MM.1S (cell line): ENCODE measurements around the gene KCNQ1.
A peak's percentile ranks its signal among the peaks of the same experiment; 100 is the strongest.

Experiments used
- DNase-seq: peaks from one replicate; pipeline ENCODE4 v3.0.0-alpha.2; 2015
- H2AFZ ChIP-seq: fragments of 300-600 bp; sonication (generic); 2 replicates; pipeline ENCODE4 v1.6.0; 2016; ENCODE audit warnings: antibody characterized with exemption, low read length
- H3F3A ChIP-seq: fragments of 300-600 bp; sonication (generic); 2 replicates; pipeline ENCODE4 v1.6.1; 2016; ENCODE audit warnings: mild to moderate bottlenecking, antibody characterized with exemption, low read length, moderate library complexity, mixed read lengths; ENCODE audit not compliant: insufficient read depth
- H3K27ac ChIP-seq: fragments of 300-600 bp; sonication (generic); 2 replicates; pipeline ENCODE4 v1.5.1; 2016; ENCODE audit warnings: mild to moderate bottlenecking, low read length
- H3K27me3 ChIP-seq: fragments of 300-600 bp; sonication (generic); replicated peaks from 2 replicates; pipeline ENCODE4 v1.6.0; 2016; ENCODE audit warnings: low read length; ENCODE audit not compliant: insufficient read depth
- H3K36me3 ChIP-seq: fragments of 300-600 bp; sonication (generic); replicated peaks from 2 replicates; pipeline ENCODE4 v1.6.1; 2016; ENCODE audit warnings: mild to moderate bottlenecking, low read length, mixed read lengths; ENCODE audit not compliant: insufficient read depth
- H3K4me1 ChIP-seq: fragments of 300-600 bp; sonication (generic); 2 replicates; pipeline ENCODE4 v1.6.1; 2016; ENCODE audit warnings: low read length, mixed read lengths
- H3K4me2 ChIP-seq: fragments of 300-600 bp; sonication (generic); 2 replicates; pipeline ENCODE4 v1.6.0; 2016; ENCODE audit warnings: low read depth, low read length
- H3K4me3 ChIP-seq: fragments of 300-600 bp; sonication (generic); 2 replicates; pipeline ENCODE4 v1.5.1; 2016; ENCODE audit warnings: low read length, mixed read lengths
- H3K79me2 ChIP-seq: fragments of 300-600 bp; sonication (generic); 2 replicates; pipeline ENCODE4 v1.6.1; 2016; ENCODE audit warnings: mixed run types, low read length, mixed read lengths
- H3K9ac ChIP-seq: fragments of 300-600 bp; sonication (generic); 2 replicates; pipeline ENCODE4 v1.6.1; 2016; ENCODE audit warnings: low read length, mixed read lengths
- H3K9me2 ChIP-seq: fragments of 300-600 bp; sonication (generic); replicated peaks from 2 replicates; pipeline ENCODE4 v1.6.1; 2016; ENCODE audit warnings: mild to moderate bottlenecking, low read length, mixed read lengths; ENCODE audit not compliant: insufficient read depth
- H3K9me3 ChIP-seq: fragments of 300-600 bp; sonication (generic); replicated peaks from 2 replicates; pipeline ENCODE4 v1.6.1; 2016; ENCODE audit warnings: mild to moderate bottlenecking, low read length, mixed read lengths; ENCODE audit not compliant: insufficient read depth
- H4K20me1 ChIP-seq: fragments of 300-600 bp; sonication (generic); 2 replicates; pipeline ENCODE4 v1.6.1; 2016; ENCODE audit warnings: mild to moderate bottlenecking, low read length, moderate library complexity, mixed read lengths; ENCODE audit not compliant: insufficient read depth
- CTCF ChIP-seq: fragments of 300-600 bp; sonication (generic); IDR thresholded peaks from 2 replicates; pipeline ENCODE4 v1.5.1; 2016; ENCODE audit warnings: antibody characterized with exemption, low read length, mixed read lengths
- EZH2 ChIP-seq: fragments of 300-600 bp; sonication (generic); optimal IDR thresholded peaks from 2 replicates; pipeline ENCODE3; 2017; ENCODE audit warnings: low read depth, mild to moderate bottlenecking, antibody characterized with exemption, low read length, mixed read lengths
- EZH2phosphoT487 ChIP-seq: fragments of 300-600 bp; sonication (generic); IDR thresholded peaks from 2 replicates; pipeline ENCODE4 v1.6.1; 2018; ENCODE audit warnings: antibody characterized with exemption, low read length

The KCNQ1 gene

GRCh38 chr11:2481253-2481652 lies 36.4 kb downstream of the KCNQ1 start:
- 0 out of 2 replicates have a peak, but pooled peaks cover 2% of the 10 kb centered on the region for H3K36me3 ChIP-seq
- no peaks in the 10 kb centered on the region for H3K9me3 ChIP-seq
- no peaks in the 10 kb centered on the region for H4K20me1 ChIP-seq
- H3K4me3 ChIP-seq = no peak overlapping the region
- no peak for DNase-seq
- no peaks in the 10 kb centered on the region for H3K9me2 ChIP-seq
- no peak overlapping the region for H3K9ac ChIP-seq
- peaks cover 23% of the 10 kb centered on the region for H3K79me2 ChIP-seq
- no peaks in the 10 kb centered on the region for H3K27me3 ChIP-seq
- H3F3A ChIP-seq = peaks cover 8% of the 10 kb centered on the region; the same call in 1 of the 2 replicates
- TF ChIP-seq EZH2 = no peak
- TF ChIP-seq EZH2phosphoT487 = no peak
- no peak for TF ChIP-seq CTCF
- no peak overlapping the region for H2AFZ ChIP-seq
- no peak overlapping the region for H3K27ac ChIP-seq
- H3K4me1 ChIP-seq = peaks cover 7% of the 10 kb centered on the region
- no peak overlapping the region for H3K4me2 ChIP-seq

GRCh38 chr11:2482204-2482603 lies 37.4 kb downstream of the KCNQ1 start:
- Histone ChIP-seq H4K20me1 (no peaks in the 10 kb centered on the region), H3K9me2 (no peaks in the 10 kb centered on the region), H3K4me3 (no peak overlapping the region), H3F3A (peaks cover 8% of the 10 kb centered on the region; the same call in 1 of the 2 replicates), H3K9ac (no peak overlapping the region), H2AFZ (no peak overlapping the region), H3K36me3 (0 out of 2 replicates have a peak, but pooled peaks cover 2% of the 10 kb centered on the region), H3K27ac (peak overlapping the region; percentile 71; the same call in 1 of the 2 replicates), H3K79me2 (peaks cover 28% of the 10 kb centered on the region), H3K27me3 (no peaks in the 10 kb centered on the region), H3K4me1 (peaks cover 7% of the 10 kb centered on the region), H3K4me2 (no peak overlapping the region), H3K9me3 (no peaks in the 10 kb centered on the region)
- DNase-seq = no peak
- TF ChIP-seq EZH2 (no peak), CTCF (no peak), EZH2phosphoT487 (no peak)

- Histone ChIP-seq H4K20me1 (no peaks in the 10 kb centered on the region), H3K79me2 (peaks cover 28% of the 10 kb centered on the region), H3K27ac (peak overlapping the region; percentile 71), H3K9me2 (no peaks in the 10 kb centered on the region), H3K9ac (peak overlapping the region; percentile 54; the same call in 1 of the 2 replicates), H3K4me3 (peak overlapping the region; percentile 42), H3K4me2 (peak overlapping the region; percentile 58), H2AFZ (no peak overlapping the region), H3F3A (peaks cover 8% of the 10 kb centered on the region; the same call in 1 of the 2 replicates), H3K36me3 (0 out of 2 replicates have a peak, but pooled peaks cover 2% of the 10 kb centered on the region), H3K4me1 (peaks cover 7% of the 10 kb centered on the region), H3K9me3 (no peaks in the 10 kb centered on the region), H3K27me3 (no peaks in the 10 kb centered on the region)
- no peak for TF ChIP-seq EZH2
- no peak for TF ChIP-seq EZH2phosphoT487
- TF ChIP-seq CTCF = no peak
- no peak for DNase-seq
These were observed 37.9 kb downstream of the KCNQ1 start for GRCh38 chr11:2482745-2483144.
